Raji (cell line): ENCODE results near the gene NAMPT.

ENCODE experiments used
- POLR2A ChIP-seq: IDR thresholded peaks from 2 replicates; pipeline ENCODE4 v1.6.1; 2011; ENCODE audit warnings: low read depth, low read length, control low read depth; ENCODE audit not compliant: insufficient read depth

Gene NAMPT

DNA sequence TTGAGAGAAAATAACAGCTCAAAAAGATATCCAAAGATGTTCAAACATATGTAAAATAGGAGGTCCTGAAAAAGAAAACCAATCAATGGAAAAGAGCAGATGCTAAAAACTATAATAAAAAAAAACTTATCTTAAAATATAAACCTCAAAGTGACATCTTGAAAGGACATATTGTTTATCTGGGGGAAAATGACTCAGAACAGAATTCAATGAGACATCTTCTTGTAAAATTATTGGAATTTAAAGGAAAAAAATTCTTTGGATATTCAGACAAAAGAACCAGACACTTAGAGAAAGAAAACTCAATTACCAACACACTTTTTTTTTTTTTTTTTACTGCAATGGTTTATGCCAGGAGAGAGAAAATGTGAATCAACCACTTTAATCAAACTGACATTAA, 58.9 kb downstream of the NAMPT start:
- TF ChIP-seq POLR2A = no peak

DNA sequence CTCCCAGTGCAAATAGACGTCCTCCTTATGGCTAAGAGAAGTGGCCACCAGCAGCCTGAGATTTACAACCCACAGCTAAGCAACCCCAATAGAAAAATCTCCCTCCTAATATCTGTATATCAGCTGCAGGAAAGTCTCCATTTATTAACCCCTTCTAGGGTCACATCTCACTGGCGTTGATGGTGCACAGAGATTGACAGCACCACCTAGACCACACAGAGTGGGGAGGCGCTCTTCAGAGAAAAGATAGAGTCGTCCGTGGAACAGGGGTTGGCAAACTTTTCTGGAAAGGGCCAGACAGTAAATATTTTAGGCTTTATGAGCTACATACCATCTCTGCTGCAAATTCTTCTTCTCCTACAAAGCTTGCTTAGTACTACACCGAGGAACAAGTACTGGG, 60.0 kb downstream of the NAMPT start:
- TF ChIP-seq POLR2A = no peak

DNA sequence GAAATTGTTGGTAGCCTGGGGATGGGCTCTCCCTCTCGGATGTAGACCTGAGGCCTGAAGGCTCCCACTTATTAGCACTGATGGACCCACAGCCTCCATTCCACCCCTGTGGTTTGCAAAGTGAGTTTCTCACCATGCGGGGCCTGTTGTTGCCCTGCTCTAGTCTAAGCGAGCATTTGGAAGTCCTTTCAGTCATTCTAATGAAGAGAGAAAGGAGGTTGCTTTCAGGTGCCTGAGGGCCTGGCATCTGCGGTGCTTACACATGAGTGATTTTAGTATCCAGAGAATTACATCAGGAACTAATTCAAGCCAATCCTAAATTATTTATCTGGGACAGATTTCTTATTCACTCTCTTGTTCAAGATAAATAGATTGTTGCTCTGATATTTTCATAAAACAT, 61.6 kb downstream of the NAMPT start:
- TF ChIP-seq POLR2A = no peak

DNA sequence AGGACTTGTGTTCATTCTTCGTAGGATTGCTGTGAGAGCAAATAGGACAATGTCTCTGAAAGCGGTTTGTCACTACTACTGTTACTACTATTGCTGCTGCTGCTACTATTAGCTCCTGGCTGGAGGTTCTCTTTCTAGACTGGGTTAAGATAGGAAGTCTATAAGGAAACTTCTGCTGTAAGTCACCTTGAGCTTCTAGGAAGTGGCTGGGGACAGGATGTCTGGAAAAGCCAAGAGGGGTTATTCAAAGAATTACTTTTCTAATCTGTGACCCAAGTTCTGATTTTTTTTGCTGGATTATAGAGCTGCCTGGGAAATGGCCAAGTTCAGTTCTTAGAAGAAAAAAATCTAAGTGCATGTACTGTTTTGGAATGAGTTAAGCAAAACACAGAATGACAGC, 62.2 kb downstream of the NAMPT start:
- no peak for TF ChIP-seq POLR2A

DNA sequence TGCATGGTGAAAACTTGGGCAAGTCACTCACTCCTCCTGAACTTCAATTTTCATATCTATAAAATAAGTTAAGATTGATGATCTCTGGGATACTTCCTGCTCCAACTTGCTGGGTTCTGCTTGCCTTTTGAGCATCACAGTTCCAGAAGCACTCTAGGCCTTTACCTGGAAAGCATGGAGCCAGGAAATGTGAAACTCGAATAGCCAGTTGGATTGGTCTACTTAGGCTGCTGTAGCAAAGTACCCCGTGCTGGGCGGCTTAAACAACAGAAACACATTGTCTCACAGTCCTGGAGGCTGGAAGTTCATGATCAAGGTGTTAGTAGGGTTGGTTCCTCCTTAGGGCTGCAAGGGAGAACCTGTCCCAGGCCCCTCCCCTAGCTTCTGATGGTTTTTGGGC, 64.5 kb downstream of the NAMPT start:
- TF ChIP-seq POLR2A = no peak

DNA sequence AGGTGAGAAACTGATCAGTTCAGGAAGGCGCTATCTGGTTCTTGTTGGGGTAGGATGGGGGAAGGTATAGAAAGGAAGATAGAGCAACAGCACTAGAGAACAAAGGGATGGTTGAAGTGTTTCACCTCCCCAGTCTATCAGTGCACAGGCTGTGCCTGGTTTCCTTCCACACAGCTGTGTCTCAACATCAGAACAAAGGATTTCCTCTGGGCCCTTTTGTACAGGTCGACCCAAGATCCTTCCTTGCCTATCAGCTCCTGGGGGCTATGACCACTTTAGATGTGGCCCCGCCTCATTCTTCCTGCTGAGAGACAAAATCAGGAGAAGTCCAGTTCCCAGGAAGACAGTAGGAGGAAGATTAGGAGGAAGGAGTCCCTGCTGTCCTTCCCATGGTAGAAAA, 65.6 kb downstream of the NAMPT start:
- TF ChIP-seq POLR2A = no peak

DNA sequence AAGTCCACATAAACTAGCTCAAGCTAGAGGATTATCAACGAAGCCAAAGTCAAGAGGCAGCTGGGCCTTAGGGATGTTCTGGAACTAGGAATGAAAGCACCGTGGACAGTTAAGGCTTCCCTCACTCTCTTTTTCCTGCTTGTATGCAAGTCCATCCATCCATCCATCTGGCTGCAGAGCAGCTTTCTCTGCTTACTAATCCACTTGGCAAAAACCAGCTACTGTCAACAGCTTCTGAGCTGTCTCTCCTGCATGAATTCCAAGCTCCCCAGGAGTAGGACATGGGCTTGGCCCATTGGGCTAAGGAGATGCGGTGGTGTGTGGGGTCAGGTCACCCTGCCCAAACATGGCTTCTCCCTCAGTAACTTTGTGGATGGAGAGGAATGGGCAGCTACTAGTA, 66.2 kb downstream of the NAMPT start:
- TF ChIP-seq POLR2A = no peak

DNA sequence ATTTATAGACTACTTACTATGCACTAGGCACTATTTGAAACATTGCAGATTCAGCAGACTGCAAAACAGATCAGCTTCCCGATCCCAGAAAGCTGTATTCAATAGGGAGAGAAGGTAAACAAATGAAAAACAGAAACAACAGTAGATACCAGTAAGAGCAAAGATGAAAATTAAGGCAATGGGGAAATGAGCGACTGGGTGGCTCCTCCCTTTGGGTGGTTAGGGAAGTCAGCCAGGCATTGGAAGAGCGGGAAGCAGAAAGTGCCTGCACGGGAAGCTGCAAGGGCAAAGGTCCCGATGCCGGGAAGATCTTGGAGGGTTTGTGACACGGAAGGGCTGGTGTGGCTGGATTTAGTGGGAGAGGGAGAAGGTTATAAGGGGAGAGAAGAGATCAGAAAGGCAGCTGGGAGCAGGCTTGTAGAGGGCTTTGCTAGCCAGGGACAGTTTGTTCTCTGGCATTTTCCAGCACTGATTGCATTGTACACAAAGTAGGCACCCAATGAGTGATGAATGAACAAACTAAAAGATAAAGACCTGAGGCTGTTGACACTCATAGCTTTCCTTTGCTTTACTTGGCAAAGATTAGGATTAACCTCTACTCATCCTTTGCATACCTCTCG, 67.8 kb downstream of the NAMPT start:
- no peak for TF ChIP-seq POLR2A

DNA sequence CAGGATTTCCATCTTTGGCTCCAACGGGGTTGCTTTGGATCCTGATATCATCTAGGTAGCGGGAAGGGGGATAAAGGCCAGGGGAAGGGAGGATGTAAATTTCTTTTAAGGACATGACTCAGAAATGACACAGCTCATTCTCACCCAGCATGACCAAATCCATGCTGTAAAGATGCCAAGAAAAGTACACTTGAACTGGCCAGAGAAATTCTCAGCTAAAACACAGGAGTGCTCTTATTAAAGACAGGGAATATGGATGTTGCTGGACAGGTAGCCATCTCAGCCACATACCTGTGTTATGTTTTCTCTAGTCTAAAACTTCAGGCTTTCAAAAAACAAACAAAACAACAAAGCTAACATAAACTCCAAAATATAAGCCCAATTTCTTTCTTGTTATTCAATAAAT, 68.3 kb downstream of the NAMPT start:
- TF ChIP-seq POLR2A = no peak

DNA sequence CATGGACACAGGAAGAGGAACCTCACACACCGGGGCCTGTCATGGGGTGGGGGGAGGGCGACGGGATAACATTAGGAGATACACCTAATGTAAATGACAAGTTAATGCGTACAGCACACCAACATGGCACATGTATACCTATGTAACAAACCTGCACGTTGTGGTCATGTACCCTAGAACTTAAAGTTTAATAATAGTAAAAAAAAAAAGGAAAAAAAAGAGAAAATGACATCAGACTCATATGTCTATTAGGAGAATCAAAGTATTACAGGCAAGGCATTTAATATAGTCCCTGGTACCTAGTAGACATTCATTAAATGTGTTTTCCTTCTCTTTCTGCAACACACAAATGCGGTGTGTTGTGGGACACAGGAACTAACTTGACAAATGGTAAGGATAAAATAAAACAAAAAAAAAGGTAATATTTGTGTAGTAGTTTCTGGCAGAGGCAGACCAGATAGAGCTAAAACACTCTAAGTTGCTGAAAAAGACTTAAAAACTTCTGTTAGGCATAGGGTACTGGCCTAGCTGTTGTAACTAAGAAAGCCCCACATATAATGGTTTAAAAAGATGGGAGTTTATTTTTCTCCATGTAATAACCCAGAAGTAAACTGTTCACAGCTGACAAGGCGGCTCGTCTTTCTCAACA, 68.8 kb downstream of the NAMPT start:
- no peak for TF ChIP-seq POLR2A

DNA sequence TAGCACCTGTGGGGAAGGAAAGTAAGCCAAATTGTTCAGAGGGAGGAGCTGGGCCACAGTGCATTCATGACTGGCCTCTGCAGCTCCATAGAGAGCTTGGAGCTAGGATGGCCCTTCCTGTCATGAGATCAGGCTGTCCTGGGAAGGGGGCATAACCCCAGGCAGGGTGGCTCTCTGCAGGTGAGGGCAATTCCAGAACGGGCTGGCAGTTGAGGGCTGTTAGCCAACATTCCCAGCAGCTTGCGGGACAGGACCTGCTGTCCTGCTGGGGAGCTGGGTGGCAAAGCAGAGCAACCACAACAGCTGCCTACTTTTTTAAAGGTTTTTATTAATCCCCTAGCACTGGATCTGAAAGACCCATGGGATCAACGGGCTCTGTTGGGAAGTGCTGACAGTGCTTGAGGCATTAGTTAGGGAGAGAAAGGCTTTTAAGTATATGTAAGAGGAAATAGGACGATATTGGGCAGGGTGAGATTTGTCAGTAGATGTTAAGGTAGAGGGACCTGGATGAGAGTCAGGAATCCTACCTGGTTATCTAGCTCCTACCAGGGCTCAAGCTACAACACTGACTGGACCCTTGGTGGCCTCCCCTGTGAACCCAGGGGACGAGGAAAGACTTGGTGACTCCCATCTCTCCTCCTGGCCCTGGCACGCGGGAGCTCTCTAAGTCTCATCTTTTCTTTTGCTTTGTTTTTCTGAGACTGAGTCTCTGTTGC, 77.8 kb downstream of the NAMPT start:
- no peak for TF ChIP-seq POLR2A

DNA sequence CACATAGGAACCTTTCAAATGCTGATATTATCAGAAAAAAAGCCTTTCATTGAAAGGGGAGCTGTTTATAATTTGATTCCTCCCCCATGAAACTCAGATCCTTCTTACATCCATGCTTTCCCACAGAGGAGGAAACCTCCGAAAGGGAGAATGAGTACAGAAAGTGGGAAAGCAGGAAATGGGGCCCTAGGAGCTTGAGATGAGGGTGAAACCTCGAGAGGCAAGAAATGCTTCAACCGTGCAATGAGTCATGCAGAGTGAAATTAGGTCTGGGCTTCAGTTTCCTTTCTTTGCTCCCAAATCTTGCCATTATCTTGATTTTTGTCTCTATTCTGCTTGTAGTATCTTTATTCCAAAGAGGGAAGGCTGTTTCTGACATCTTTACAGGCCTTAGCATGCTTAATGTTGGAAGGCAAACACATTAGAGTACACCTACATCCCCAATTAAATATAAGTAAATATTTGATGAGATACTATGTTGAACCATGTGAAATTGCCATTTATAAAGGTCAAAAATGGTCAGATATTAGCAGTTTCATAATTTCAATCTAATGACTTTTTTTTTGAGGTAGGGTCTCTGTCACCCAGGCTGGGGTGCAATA, 79.1 kb downstream of the NAMPT start:
- no peak for TF ChIP-seq POLR2A

DNA sequence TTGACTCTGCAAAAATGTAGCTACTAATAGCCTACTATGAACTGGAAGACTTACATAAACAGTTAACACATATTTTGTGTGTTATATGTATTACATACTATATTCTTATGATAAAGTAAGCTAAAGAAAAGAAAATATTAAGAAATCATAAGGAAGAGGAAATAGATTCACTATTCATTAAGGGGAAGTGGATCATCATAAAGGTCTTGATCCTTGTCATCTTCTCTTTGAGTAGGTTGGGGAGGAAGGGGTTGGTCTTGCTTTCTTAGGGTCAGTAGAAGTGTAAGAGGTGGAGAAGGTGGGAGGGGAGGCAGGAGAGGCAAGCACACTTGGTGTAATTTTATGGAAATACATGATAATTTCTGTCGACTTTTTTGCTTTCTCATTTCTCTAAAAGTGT, 81.3 kb downstream of the NAMPT start:
- no peak for TF ChIP-seq POLR2A

DNA sequence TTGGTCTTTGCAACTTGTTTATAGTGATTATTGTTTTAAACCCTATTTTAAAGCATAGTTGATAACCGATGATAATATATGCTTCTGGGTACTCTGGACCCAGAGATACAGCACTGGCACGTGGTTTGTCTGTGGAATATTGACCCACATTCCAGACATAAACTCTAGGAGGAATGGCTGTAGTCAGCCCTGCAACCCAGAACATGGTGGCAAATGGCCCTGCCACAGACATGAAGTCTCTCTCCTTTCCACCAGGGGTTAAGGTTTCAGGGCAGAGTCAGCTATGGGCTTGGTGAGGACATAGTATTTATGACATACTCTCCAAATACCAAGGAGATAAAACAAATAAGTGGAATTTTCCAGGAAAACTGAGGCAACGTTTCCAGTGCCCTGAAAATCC, 83.6 kb downstream of the NAMPT start:
- TF ChIP-seq POLR2A = no peak

DNA sequence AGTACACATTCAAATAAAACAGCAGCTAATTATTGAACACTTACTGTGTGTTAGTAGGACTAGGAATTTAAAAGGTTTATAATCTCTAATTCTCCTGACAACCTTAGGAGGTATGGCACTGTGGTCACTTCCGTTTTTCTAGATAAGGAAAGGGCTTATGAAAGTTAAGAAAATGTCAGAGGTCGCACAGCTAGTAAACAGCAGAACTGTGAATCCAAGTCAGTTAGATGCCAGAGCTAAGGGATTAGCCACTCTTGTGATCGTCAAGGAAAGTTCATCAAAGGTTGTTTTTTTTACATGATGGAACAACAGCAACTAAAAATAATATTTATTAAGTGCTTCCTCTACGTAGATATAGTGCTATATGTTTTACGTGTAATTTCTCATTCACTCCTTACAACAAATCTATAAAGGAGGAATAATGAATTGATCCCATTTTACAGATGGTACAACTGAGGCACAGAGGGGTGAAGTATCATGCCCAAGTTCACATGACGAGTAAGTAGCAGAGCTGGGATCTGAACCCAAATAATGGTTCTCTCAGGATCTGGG, 84.9 kb downstream of the NAMPT start:
- TF ChIP-seq POLR2A = no peak

DNA sequence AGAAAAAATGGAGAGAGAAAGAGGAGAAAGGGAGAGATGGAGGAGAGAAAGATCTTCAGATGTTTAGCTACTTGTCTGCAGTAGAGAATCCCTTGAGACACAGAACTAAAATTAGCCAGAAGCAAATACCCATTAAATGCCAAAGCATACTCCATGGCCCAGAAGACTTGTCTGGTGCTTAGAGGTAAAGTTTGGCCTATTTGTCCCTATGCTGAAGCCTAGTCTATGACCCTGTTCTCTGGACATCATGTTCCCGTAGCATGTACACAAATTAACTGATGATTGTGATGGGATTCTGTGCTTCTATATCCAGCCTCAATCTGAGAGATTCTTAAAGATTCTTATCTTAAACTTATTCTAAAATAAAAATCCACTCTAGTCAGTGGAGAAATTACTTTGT, 85.8 kb downstream of the NAMPT start:
- no peak for TF ChIP-seq POLR2A
